NCI-H526 treated with DMSO at 0.1 percent for 48 hours (cell line): ENCODE data around the gene RELN.

Source experiments
- DNase-seq: peaks from one replicate; lab custom pipeline; 2025; lab: John Stamatoyannopoulos, UW

The RELN gene

DNA sequence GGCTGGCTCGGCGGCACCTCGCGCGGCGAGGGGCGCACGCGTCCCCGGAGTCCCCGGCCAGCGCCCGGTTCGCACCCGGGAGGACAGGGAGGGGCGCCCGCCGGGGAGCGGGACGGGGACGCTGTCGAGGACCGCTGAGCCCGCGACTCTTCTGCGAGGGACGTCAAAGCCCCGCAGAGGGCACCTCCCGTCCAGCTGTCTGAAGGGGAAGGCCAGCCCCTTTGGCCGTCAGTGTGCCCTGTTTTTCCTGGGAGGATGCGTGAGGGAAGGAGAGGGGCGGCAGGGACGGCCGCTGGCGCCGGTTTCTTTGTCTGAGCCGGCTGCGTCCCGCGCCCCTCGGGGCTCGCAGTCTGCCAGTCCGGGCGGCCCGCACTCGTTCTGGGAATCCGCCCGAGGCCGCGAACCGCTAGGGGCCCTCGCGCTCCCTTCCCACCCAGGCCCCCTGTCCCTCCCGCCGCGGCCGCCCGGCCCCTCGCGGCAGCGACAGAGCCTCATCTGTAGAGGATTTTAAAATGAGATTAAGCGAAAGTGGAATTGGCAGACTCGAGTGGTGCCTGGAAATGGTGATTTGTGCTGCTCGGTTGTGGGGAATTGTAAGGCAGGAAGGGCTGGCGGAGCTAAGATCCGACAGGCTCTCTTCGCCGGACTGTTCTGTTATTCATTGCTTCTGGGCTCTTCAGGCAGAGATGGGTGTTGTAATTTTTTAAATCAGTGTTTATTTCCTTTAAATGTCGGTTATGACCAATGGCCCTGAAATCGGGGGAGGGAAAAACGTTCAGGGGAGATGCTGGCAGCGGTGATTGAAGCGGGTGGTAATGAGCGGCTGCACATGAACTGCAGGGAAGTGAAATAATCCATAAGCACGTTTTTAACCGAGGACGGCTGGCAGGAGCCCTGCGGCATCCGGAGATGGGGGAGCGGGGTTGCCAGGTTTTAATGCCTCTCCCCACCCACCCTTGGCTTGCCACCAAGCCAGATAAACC is 618 bp upstream of the RELN start:
- peak; percentile 75 for DNase-seq

DNA sequence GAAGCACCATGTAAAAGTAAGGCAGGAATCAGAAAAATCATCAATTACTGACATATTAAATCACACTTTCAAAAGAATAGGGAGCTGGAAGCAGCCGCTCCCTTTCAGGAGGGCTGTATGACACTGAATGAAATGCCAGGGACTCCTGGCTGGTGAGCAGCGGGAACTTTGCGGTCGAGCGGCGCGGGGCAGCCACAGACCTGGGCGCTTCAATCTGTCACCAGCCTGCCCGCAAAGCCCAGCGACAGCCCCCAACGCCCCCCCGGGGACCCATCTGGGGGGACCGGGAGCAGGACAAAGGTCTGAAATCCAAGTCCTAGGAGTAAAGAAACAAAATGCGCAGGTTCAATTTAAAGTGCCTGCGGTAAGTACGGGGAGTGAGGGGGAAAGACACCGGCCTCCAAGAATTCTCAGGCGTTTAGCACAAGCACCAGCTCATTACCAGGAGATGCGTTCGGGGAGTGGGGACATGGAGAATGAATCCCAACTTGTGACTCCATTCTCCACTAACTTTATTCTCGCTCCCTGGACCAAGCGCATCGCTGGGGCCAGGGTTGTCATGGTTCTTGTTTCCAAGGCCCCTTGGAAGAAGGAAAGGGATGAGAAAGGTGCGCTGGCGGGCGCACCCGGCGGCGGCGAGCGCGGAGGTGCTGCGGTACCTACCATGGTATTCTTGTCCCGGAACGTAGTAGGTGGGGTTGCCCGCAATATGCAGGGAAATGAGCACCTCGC is 824 bp downstream of the RELN start:
- peak; percentile 54 for DNase-seq

DNA sequence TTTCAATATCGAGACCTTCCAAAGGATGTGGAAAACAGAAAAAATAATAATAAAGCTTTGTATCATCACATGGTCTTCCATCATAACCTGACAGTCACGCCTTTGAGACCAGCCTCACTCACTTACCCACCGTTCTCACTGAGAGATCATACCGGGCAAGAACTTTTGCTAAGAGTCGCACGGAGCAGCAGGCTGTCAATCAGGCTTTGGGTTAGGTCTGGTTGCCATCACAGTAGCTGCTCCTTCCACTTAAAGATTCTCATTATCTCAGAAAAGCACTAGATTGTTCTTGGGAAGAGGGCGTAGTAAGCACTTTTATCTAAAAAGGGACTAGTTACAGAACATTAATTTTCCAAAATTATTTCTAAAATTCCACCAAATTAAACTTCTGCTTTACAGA is 2.0 kb downstream of the RELN start:
- no peak for DNase-seq

- no peak for DNase-seq
Observed at GRCh38 chr7:103985565-103986126, 3.8 kb downstream of the RELN start.

DNA sequence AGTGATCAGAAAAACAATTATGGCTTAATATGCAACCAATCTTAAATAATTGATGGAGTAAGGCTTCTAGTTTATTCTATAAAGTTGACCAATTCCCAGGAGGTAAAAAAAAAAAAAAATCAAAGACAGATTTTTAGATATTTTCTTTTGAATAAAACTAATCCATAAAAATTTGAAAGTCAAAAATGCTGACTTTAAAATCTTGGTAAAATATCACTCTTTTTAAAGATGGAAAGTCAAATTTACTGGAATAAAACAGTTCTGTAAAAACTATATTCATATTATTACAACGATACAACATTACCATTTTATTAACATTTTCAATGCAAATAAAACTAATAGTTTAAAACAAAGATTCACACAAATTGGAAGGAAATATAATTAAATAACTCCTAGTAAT is 5.4 kb downstream of the RELN start:
- no peak for DNase-seq

GRCh38 chr7:103983201-103983977 is 6.1 kb downstream of the RELN start:
- DNase-seq: no peak

DNA sequence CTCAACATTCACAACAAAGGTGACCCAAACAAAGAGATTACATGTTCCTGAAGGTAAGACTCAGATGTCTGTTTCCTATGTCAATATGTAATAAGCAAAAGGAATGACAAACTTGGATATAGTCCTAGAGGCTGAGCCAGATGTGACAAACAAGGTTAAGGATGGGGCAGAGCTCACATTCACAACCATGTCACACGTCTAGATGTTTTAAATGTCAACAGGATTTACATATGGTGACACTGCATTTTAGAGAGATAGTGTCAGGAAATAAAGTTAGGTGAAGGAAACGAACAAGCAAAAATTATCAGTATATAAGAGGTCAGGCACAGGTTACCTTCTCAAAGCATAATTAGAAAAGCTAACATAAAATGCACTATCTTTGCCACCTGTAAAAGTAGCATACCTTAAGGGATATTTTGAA is 8.4 kb downstream of the RELN start:
- DNase-seq: no peak

DNA sequence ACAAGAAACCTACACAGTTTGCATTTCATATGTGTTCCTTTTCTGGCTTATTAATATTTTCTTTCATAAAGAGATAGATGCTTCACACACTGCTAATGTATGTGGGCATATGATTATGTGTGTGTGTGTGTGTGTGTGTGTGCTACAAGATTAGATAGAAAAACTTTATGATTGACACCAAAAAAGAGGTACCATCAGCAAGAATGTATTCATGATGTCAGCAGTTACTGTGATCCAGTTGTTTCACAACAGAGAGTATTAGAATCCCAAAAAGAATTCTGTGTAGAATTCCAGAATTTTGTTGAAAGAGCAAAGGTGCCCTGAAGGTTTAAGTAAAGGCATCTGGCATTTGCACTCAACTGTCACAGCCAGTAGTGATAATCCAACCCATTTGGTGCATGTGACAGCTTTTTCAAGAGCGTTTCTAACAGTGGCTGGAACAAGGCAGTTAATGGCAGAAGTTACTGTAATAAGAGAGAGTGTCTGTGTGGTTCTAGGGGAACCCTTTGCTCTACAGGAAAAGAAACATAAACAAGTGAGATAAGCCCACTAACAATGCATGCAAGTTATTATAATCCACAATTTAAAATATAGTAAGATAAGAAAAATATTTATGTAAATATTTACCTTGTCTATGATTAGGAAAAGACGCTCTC is 16.6 kb downstream of the RELN start:
- no peak for DNase-seq

- no peak for DNase-seq
Observed at GRCh38 chr7:103967401-103967800, 22.1 kb downstream of the RELN start.

- no peak for DNase-seq
Observed at GRCh38 chr7:103966593-103967277, 22.7 kb downstream of the RELN start.

GRCh38 chr7:103964269-103964668 is 25.2 kb downstream of the RELN start:
- no peak for DNase-seq

GRCh38 chr7:103962070-103962469 is 27.4 kb downstream of the RELN start:
- DNase-seq: no peak

DNA sequence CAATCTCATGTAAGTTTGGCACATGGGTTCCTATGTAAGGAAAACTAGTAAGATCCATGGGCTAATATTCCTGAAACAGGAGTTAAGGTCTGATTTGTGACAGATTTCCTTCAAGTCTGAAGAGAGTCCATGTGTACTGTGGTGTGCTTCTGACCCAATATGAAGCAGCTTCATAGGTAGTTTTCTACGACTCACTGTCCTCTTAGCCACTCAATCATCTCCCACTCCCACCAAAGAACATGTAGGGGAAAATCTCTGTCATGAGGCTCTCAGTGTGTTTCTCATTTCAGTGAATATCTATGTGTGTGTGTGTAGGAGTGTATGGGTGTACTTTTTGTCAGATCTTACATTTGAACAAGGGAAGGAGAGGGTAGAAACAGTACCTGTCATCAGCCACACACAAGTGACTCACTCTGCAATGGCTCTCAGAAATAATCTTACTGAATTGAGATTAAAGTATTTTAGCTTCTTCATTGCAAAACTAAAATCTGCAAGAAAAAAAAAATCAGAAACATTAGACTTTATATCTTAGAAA is 31.1 kb downstream of the RELN start:
- DNase-seq: no peak

- no peak for DNase-seq
Observed at GRCh38 chr7:103955985-103956384, 33.5 kb downstream of the RELN start.

GRCh38 chr7:103952408-103952807 is 37.0 kb downstream of the RELN start:
- DNase-seq: no peak

- no peak for DNase-seq
Observed at GRCh38 chr7:103951311-103951710, 38.1 kb downstream of the RELN start.

- DNase-seq: no peak
Observed at GRCh38 chr7:103949374-103949773, 40.1 kb downstream of the RELN start.

GRCh38 chr7:103947026-103947655 is 42.3 kb downstream of the RELN start:
- DNase-seq: no peak

DNA sequence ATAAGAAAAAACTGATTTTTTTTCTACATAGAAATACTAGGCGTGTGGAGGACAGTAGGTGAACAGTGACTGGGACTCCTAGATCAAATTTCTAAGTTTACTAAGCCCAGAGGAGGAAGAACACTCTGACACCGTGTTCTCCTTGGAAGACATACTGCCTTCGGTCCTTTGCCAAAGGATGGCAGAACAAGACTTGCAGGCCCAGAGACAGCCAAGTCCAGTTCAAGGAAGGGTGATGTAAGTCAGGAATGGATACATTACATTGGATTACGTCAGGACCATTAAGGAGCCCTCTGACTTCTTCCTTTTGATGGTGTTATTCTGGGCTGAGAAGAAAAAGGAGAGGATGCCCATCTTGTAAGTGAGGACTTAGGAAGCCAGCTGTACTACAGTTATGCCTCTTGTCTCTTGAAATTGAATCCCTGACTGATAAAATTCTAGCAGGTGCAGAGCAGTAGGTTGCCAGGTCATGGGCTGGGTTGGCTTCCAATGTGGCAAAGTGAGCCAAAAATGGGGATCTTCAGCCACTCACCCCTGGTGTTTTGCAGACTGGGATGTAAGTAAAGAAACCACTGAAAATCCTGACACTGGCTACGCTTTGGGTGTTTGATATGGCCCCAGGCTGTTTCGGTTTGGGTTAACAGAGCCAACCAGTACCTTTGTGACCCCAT is 45.1 kb downstream of the RELN start:
- DNase-seq: no peak

GRCh38 chr7:103941976-103942375 is 47.5 kb downstream of the RELN start:
- DNase-seq: no peak
